HEK293 (cell line): Measurements from ENCODE around the gene GABRD.
A peak's percentile ranks its signal among the peaks of the same experiment; 100 is the strongest.

Source experiments
- CTCF ChIA-PET: fragments of 350-600 bp; formaldehyde crosslinking; extraction: SDS; loops from one replicate; lab custom pipeline; 2021; ENCODE audit warnings: antibody characterized with exemption; lab: Yijun Ruan, JAX
- POLR2A ChIA-PET: fragments of 300-600 bp; formaldehyde crosslinking; extraction: SDS; loops from one replicate; lab custom pipeline; 2020; ENCODE audit warnings: antibody characterized with exemption, inconsistent platforms; lab: Yijun Ruan, JAX
- H3K27ac ChIP-seq: fragments of 200-500 bp; sonication (Bioruptor generic); 2 replicates; pipeline ENCODE4 v1.5.1; 2014; ENCODE audit warnings: low read depth, low read length, control low read depth, inconsistent platforms; ENCODE audit errors: extremely low read depth
- H3K36me3 ChIP-seq, 2 experiments: fragments of 200-500 bp in 1 of 2; sonication (Bioruptor generic) in 1 of 2; 1 replicate in 1 of 2; 2 replicates in 1 of 2; pipeline ENCODE4 v1.5.1; 2014 to 2017; ENCODE audit warnings: inconsistent platforms in 2 of 2, low read length in 2 of 2; ENCODE audit not compliant: control insufficient read depth in 2 of 2, insufficient read depth in 1 of 2
- H3K4me1 ChIP-seq: fragments of 200-500 bp; sonication (Bioruptor generic); 2 replicates; pipeline ENCODE4 v1.5.1; 2014; ENCODE audit warnings: mild to moderate bottlenecking, low read length, inconsistent platforms; ENCODE audit not compliant: control insufficient read depth, insufficient read depth
- H3K4me3 ChIP-seq: 2 replicates; pipeline ENCODE4 v1.5.1; 2011; ENCODE audit warnings: low read depth, mild to moderate bottlenecking, control low read depth, low read length, moderate library complexity
- H3K9me3 ChIP-seq: fragments of 200-500 bp; sonication (Bioruptor generic); 2 replicates; pipeline ENCODE4 v1.5.1; 2014; ENCODE audit warnings: low read depth, low read length, inconsistent platforms; ENCODE audit not compliant: control insufficient read depth, insufficient read depth
- GLIS2 ChIP-seq: fragments of 450-650 bp; formaldehyde crosslinking; IDR thresholded peaks from 2 replicates; pipeline ENCODE4 v1.5.1; 2016; ENCODE audit warnings: missing biosample characterization, missing genetic modification characterization
- SCRT1 ChIP-seq: fragments of 450-650 bp; formaldehyde crosslinking; IDR thresholded peaks from 2 replicates; pipeline ENCODE4 v1.5.1; 2016; ENCODE audit warnings: missing biosample characterization, missing genetic modification characterization, borderline replicate concordance
- ZNF121 ChIP-seq: fragments of 450-650 bp; formaldehyde crosslinking; IDR thresholded peaks from 2 replicates; pipeline ENCODE4 v1.5.1; 2016; ENCODE audit warnings: missing biosample characterization, missing genetic modification characterization
- ZNF133 ChIP-seq: fragments of 450-650 bp; formaldehyde crosslinking; IDR thresholded peaks from 2 replicates; pipeline ENCODE4 v1.5.1; 2016; ENCODE audit warnings: missing biosample characterization, missing genetic modification characterization
- ZNF202 ChIP-seq: fragments of 450-650 bp; formaldehyde crosslinking; IDR thresholded peaks from 2 replicates; pipeline ENCODE4 v1.5.1; 2016; ENCODE audit warnings: missing biosample characterization, missing genetic modification characterization, borderline replicate concordance
- ZNF335 ChIP-seq: fragments of 450-650 bp; formaldehyde crosslinking; conservative IDR thresholded peaks from 2 replicates; pipeline ENCODE4 v1.5.1; 2016; ENCODE audit warnings: missing biosample characterization, missing genetic modification characterization
- ZNF366 ChIP-seq: fragments of 450-650 bp; formaldehyde crosslinking; conservative IDR thresholded peaks from 2 replicates; pipeline ENCODE4 v1.5.1; 2016; ENCODE audit warnings: missing biosample characterization, missing genetic modification characterization
- ZNF473 ChIP-seq: fragments of 450-650 bp; formaldehyde crosslinking; IDR thresholded peaks from 2 replicates; pipeline ENCODE4 v1.5.1; 2017; ENCODE audit warnings: missing biosample characterization, missing genetic modification characterization
- ZNF529 ChIP-seq: fragments of 450-650 bp; formaldehyde crosslinking; IDR thresholded peaks from 2 replicates; pipeline ENCODE4 v1.5.1; 2017; ENCODE audit warnings: missing genetic modification characterization, missing biosample characterization; ENCODE audit not compliant: insufficient replicate concordance
- ZNF623 ChIP-seq: fragments of 450-650 bp; formaldehyde crosslinking; IDR thresholded peaks from 2 replicates; pipeline ENCODE4 v1.5.1; 2016; ENCODE audit warnings: missing biosample characterization, missing genetic modification characterization
- ZNF670 ChIP-seq: fragments of 450-650 bp; formaldehyde crosslinking; IDR thresholded peaks from 2 replicates; pipeline ENCODE4 v1.5.1; 2016; ENCODE audit warnings: missing biosample characterization, missing genetic modification characterization, low read depth
- ZNF776 ChIP-seq: fragments of 450-650 bp; formaldehyde crosslinking; IDR thresholded peaks from 2 replicates; pipeline ENCODE4 v1.5.0; 2017; ENCODE audit warnings: missing biosample characterization, missing genetic modification characterization, borderline replicate concordance
- ZNF777 ChIP-seq: fragments of 450-650 bp; formaldehyde crosslinking; IDR thresholded peaks from 2 replicates; pipeline ENCODE4 v1.5.1; 2017; ENCODE audit warnings: missing biosample characterization, missing genetic modification characterization, borderline replicate concordance
- ZXDB ChIP-seq: fragments of 450-650 bp; formaldehyde crosslinking; IDR thresholded peaks from 2 replicates; pipeline ENCODE4 v1.5.1; 2016; ENCODE audit warnings: missing biosample characterization, missing genetic modification characterization
- TF ChIP-seq, protein P1 (sequence below): fragments of 450-650 bp; formaldehyde crosslinking; IDR thresholded peaks from 2 replicates; pipeline ENCODE4 v1.5.1; 2016; ENCODE audit warnings: missing biosample characterization, missing genetic modification characterization
- TF ChIP-seq, protein P2 (sequence below): fragments of 450-650 bp; formaldehyde crosslinking; IDR thresholded peaks from 2 replicates; pipeline ENCODE4 v1.5.1; 2016; ENCODE audit warnings: missing biosample characterization, missing genetic modification characterization
- TF ChIP-seq, protein P3 (sequence below): fragments of 450-650 bp; formaldehyde crosslinking; IDR thresholded peaks from 2 replicates; pipeline ENCODE4 v1.5.1; 2017; ENCODE audit warnings: missing biosample characterization, missing genetic modification characterization
- TF ChIP-seq, protein P4 (sequence below): fragments of 450-650 bp; formaldehyde crosslinking; IDR thresholded peaks from 2 replicates; pipeline ENCODE4 v1.5.1; 2017; ENCODE audit warnings: missing biosample characterization, missing genetic modification characterization
- TF ChIP-seq, protein P5 (sequence below): fragments of 450-650 bp; formaldehyde crosslinking; IDR thresholded peaks from 2 replicates; pipeline ENCODE4 v1.5.1; 2017; ENCODE audit warnings: missing biosample characterization, mild to moderate bottlenecking, missing genetic modification characterization, moderate library complexity

Gene GABRD

DNA sequence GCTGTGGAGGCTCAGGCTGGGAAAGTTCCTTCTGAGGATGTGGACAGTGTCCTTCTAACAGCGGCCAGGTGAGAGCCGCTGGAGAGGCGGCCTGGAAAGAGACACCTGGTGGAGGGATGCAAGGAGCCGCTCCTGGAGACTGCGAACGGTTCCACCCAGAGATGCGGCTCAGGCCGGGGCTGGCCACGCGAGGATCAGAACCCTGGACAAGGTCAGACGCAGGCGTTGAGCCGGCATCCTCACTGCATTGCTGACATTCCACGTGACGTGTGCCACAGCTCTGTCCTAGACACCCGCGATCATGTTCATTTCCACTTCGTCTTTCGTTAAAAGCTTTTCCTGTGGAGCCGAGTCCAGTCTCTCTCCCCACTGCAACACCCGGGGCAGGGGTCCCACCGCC is 44.3 kb upstream of the GABRD start:
- Histone ChIP-seq H3K4me3 (no peak overlapping the region), H3K4me1 (no peaks in the 10 kb centered on the region), H3K27ac (no peak overlapping the region), H3K9me3 (no peaks in the 10 kb centered on the region), H3K36me3 (no peaks in the 10 kb centered on the region)
- ChIA-PET POLR2A (no interaction called here), CTCF (interaction anchor here (1.2 kb wide), 1 partner anchor 70 kb away, joined by 4 read pairs; no protein-coding TSS in a partner anchor)
- no peak for TF ChIP-seq ZNF202
- no peak for TF ChIP-seq ZNF335 (tag by site-specific recombination)
- TF ChIP-seq ZNF777: no peak
- TF ChIP-seq, protein P1, sequence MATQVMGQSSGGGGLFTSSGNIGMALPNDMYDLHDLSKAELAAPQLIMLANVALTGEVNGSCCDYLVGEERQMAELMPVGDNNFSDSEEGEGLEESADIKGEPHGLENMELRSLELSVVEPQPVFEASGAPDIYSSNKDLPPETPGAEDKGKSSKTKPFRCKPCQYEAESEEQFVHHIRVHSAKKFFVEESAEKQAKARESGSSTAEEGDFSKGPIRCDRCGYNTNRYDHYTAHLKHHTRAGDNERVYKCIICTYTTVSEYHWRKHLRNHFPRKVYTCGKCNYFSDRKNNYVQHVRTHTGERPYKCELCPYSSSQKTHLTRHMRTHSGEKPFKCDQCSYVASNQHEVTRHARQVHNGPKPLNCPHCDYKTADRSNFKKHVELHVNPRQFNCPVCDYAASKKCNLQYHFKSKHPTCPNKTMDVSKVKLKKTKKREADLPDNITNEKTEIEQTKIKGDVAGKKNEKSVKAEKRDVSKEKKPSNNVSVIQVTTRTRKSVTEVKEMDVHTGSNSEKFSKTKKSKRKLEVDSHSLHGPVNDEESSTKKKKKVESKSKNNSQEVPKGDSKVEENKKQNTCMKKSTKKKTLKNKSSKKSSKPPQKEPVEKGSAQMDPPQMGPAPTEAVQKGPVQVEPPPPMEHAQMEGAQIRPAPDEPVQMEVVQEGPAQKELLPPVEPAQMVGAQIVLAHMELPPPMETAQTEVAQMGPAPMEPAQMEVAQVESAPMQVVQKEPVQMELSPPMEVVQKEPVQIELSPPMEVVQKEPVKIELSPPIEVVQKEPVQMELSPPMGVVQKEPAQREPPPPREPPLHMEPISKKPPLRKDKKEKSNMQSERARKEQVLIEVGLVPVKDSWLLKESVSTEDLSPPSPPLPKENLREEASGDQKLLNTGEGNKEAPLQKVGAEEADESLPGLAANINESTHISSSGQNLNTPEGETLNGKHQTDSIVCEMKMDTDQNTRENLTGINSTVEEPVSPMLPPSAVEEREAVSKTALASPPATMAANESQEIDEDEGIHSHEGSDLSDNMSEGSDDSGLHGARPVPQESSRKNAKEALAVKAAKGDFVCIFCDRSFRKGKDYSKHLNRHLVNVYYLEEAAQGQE (tag by site-specific recombination): peak; percentile 72
- TF ChIP-seq, protein P2, sequence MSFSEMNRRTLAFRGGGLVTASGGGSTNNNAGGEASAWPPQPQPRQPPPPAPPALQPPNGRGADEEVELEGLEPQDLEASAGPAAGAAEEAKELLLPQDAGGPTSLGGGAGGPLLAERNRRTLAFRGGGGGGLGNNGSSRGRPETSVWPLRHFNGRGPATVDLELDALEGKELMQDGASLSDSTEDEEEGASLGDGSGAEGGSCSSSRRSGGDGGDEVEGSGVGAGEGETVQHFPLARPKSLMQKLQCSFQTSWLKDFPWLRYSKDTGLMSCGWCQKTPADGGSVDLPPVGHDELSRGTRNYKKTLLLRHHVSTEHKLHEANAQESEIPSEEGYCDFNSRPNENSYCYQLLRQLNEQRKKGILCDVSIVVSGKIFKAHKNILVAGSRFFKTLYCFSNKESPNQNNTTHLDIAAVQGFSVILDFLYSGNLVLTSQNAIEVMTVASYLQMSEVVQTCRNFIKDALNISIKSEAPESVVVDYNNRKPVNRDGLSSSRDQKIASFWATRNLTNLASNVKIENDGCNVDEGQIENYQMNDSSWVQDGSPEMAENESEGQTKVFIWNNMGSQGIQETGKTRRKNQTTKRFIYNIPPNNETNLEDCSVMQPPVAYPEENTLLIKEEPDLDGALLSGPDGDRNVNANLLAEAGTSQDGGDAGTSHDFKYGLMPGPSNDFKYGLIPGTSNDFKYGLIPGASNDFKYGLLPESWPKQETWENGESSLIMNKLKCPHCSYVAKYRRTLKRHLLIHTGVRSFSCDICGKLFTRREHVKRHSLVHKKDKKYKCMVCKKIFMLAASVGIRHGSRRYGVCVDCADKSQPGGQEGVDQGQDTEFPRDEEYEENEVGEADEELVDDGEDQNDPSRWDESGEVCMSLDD (tag by site-specific recombination): no peak
- TF ChIP-seq ZNF366 (tag by site-specific recombination): no peak

DNA sequence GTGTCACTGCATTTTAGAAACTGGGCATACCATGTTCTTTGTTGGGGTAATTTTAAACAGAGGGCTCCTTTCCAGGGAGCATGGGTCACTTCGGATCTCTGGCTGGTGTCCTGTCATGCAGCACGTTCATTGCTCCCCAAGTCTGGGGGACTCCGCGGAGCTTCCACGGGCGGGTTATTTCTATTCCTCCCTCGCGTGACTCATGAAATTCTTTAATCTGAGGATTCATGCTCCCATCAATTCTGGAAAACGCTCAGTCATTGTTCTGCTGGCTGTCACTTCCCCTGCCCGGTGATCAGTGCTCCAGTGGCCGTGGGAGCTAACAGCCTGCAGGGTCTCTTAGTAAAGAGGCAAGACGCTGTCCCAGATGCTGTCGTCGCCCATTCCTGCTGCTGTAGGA is 43.6 kb upstream of the GABRD start:
- Histone ChIP-seq H3K4me3 (no peak overlapping the region), H3K9me3 (no peaks in the 10 kb centered on the region), H3K4me1 (no peaks in the 10 kb centered on the region), H3K27ac (no peak overlapping the region), H3K36me3 (no peaks in the 10 kb centered on the region)
- ChIA-PET CTCF (no interaction called here), POLR2A (no interaction called here)
- no peak for TF ChIP-seq SCRT1 (tag by site-specific recombination)
- no peak for TF ChIP-seq ZNF133
- no peak for TF ChIP-seq GLIS2 (tag by site-specific recombination)
- TF ChIP-seq ZNF623: no peak
- no peak for TF ChIP-seq ZNF670 (tag by site-specific recombination)
- TF ChIP-seq, protein P3, sequence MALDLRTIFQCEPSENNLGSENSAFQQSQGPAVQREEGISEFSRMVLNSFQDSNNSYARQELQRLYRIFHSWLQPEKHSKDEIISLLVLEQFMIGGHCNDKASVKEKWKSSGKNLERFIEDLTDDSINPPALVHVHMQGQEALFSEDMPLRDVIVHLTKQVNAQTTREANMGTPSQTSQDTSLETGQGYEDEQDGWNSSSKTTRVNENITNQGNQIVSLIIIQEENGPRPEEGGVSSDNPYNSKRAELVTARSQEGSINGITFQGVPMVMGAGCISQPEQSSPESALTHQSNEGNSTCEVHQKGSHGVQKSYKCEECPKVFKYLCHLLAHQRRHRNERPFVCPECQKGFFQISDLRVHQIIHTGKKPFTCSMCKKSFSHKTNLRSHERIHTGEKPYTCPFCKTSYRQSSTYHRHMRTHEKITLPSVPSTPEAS (tag by site-specific recombination): no peak
- TF ChIP-seq ZNF473 (tag by site-specific recombination): no peak
- TF ChIP-seq, protein P4, sequence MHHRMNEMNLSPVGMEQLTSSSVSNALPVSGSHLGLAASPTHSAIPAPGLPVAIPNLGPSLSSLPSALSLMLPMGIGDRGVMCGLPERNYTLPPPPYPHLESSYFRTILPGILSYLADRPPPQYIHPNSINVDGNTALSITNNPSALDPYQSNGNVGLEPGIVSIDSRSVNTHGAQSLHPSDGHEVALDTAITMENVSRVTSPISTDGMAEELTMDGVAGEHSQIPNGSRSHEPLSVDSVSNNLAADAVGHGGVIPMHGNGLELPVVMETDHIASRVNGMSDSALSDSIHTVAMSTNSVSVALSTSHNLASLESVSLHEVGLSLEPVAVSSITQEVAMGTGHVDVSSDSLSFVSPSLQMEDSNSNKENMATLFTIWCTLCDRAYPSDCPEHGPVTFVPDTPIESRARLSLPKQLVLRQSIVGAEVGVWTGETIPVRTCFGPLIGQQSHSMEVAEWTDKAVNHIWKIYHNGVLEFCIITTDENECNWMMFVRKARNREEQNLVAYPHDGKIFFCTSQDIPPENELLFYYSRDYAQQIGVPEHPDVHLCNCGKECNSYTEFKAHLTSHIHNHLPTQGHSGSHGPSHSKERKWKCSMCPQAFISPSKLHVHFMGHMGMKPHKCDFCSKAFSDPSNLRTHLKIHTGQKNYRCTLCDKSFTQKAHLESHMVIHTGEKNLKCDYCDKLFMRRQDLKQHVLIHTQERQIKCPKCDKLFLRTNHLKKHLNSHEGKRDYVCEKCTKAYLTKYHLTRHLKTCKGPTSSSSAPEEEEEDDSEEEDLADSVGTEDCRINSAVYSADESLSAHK: no peak
- no peak for TF ChIP-seq ZNF121 (tag by site-specific recombination)
- no peak for TF ChIP-seq ZNF776 (tag by site-specific recombination)
- TF ChIP-seq, protein P5, sequence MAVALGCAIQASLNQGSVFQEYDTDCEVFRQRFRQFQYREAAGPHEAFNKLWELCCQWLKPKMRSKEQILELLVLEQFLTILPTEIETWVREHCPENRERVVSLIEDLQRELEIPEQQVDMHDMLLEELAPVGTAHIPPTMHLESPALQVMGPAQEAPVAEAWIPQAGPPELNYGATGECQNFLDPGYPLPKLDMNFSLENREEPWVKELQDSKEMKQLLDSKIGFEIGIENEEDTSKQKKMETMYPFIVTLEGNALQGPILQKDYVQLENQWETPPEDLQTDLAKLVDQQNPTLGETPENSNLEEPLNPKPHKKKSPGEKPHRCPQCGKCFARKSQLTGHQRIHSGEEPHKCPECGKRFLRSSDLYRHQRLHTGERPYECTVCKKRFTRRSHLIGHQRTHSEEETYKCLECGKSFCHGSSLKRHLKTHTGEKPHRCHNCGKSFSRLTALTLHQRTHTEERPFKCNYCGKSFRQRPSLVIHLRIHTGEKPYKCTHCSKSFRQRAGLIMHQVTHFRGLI (tag by site-specific recombination): no peak
- no peak for TF ChIP-seq ZXDB
- TF ChIP-seq ZNF529 (tag by site-specific recombination): no peak
